Gastrocnemius medialis (tissue), 4 donors: Measurements from ENCODE around the gene GPR152. TPM values are rescaled to one million over a fixed set of nuclear protein-coding genes. Genes with fewer than 3 reads are reported as not detected.

Source experiments
- ATAC-seq, 2 donors: fragments of 150-250 bp; one replicate each; pipeline ENCODE4 v1.9.1; 2016
- DNase-seq, 2 donors: peaks; one replicate each; pipeline ENCODE4 v3.0.0-alpha.2; 2019
- H3K27ac ChIP-seq, 4 donors: fragments of 200-600 bp; sonication (generic); 1 replicate in 1 of 4; 2 replicates in 3 of 4; pipeline ENCODE4 v1.5.1; 2016 to 2018; ENCODE audit warnings: mild to moderate bottlenecking in 2 of 4, moderate library complexity in 1 of 4
- H3K27me3 ChIP-seq, 3 donors: fragments of 200-600 bp; sonication (generic) in 2 of 3; 1 replicate in 1 of 3; 2 replicates in 2 of 3; pipeline versions ENCODE4 v1.5.1 to v1.6.0; 2016 to 2019; ENCODE audit warnings: mild to moderate bottlenecking in 1 of 3, moderate library complexity in 1 of 3
- H3K36me3 ChIP-seq, 2 donors: fragments of 200-600 bp; sonication (generic) in 1 of 2; one replicate each; pipeline ENCODE4 v1.5.1; 2017 to 2018
- H3K4me1 ChIP-seq, 2 donors: fragments of 200-600 bp; sonication (generic) in 1 of 2; one replicate each; pipeline ENCODE4 v1.5.1; 2016 to 2017; ENCODE audit warnings: mild to moderate bottlenecking in 2 of 2
- H3K4me3 ChIP-seq, 4 donors: fragments of 200-600 bp; sonication (generic) in 3 of 4; 1 replicate in 1 of 4; 2 replicates in 3 of 4; pipeline ENCODE4 v1.5.1; 2016 to 2019; ENCODE audit warnings: mild to moderate bottlenecking in 2 of 4
- H3K9me3 ChIP-seq, 3 donors: fragments of 200-600 bp; sonication (generic) in 2 of 3; 1 replicate in 1 of 3; 2 replicates in 2 of 3; pipeline ENCODE4 v1.5.1; 2016 to 2019
- CTCF ChIP-seq, 5 experiments: fragments of 450-650 bp in 3 of 5; fragments of 200-600 bp in 2 of 5; sonication (generic) in 2 of 5; IDR thresholded peaks in 4 of 5; conservative IDR thresholded peaks in 1 of 5; 1 replicate in 4 of 5; 2 replicates in 1 of 5; pipeline ENCODE4 v1.5.1; 2016 to 2019; ENCODE audit warnings: antibody characterized with exemption in 5 of 5, mild to moderate bottlenecking in 3 of 5, moderate library complexity in 3 of 5
- POLR2A ChIP-seq, 2 donors: fragments of 450-650 bp; IDR thresholded peaks; one replicate each; pipeline ENCODE4 v1.6.1; 2017; ENCODE audit warnings: antibody characterized with exemption in 2 of 2, mild to moderate bottlenecking in 2 of 2, moderate library complexity in 2 of 2
- in situ Hi-C, 4 donors: fragments of 200-750 bp; cut with MboI; loops; one replicate each; pipeline versions ENCODE4 v1.15.0 to v1.8.0; 2017; ENCODE audit warnings: low sequenced_read_pairs in 4 of 4
- intact Hi-C: fragments of 100-400 bp; cut with DNase I; formaldehyde crosslinking; loops from one replicate; pipeline ENCODE4 v1.15.1; 2023; ENCODE audit warnings: low total_unique reads
- total RNA-seq, 4 donors: library from RNA; depleted of rRNA; stranded (reverse); fragments of >200 nt; gene quantifications; one replicate each; pipeline versions ENCODE4 v1.1.0 to v1.2.3, GENCODE V29; 2016

The GPR152 gene
- total RNA-seq, 4 donors from 2014 or later, result not detected

- no peak overlapping the region for H3K27ac ChIP-seq
- H3K27me3 ChIP-seq, result no peaks in the 10 kb centered on the region
- H3K4me3 ChIP-seq, result no peak overlapping the region
- no peak for TF ChIP-seq POLR2A (IDR thresholded peaks at IDR 0.05)
- DNase-seq (no peak), ATAC-seq (no peak)
- H3K4me1 ChIP-seq, result no peaks in the 10 kb centered on the region
- H3K9me3 ChIP-seq, result no peaks in the 10 kb centered on the region
- intact Hi-C loops (no loop called here), in situ Hi-C loops (no loop called here)
- H3K36me3 ChIP-seq, result no peaks in the 10 kb centered on the region
Measured at GRCh38 chr11:67458266-67458665, 5.7 kb upstream of the GPR152 start.

- Histone ChIP-seq H3K4me1 (peaks cover 0 to 7% of the 10 kb centered on the region in 2 donors), H3K27me3 (no peaks in the 10 kb centered on the region), H3K9me3 (no peaks in the 10 kb centered on the region), H3K27ac (no peak overlapping the region), H3K36me3 (no peaks in the 10 kb centered on the region), H3K4me3 (no peak overlapping the region)
- in situ Hi-C loops, result no loop called here
- DNase-seq (no peak), ATAC-seq (no peak)
- intact Hi-C loops, result no loop called here
- TF ChIP-seq CTCF (IDR thresholded peaks at IDR 0.05 in 4 of 5, conservative IDR thresholded peaks at IDR 0.05 in 1 of 5), result no peak
- TF ChIP-seq POLR2A (IDR thresholded peaks at IDR 0.05), result no peak
Measured at GRCh38 chr11:67457453-67457852, 4.9 kb upstream of the GPR152 start.

GRCh38 chr11:67456068-67456705, 3.7 kb upstream of the GPR152 start:
- Histone ChIP-seq H3K9me3 (no peaks in the 10 kb centered on the region), H3K4me1 (peaks cover 0 to 12% of the 10 kb centered on the region in 2 donors), H3K36me3 (no peaks in the 10 kb centered on the region), H3K27me3 (no peaks in the 10 kb centered on the region), H3K4me3 (no peak overlapping the region), H3K27ac (no peak overlapping the region)
- in situ Hi-C loops (no loop called here), intact Hi-C loops (no loop called here)
- DNase-seq (no peak), ATAC-seq (no peak)
- no peak for TF ChIP-seq CTCF (IDR thresholded peaks at IDR 0.05 in 4 of 5, conservative IDR thresholded peaks at IDR 0.05 in 1 of 5)

GRCh38 chr11:67455054-67455453, 2.5 kb upstream of the GPR152 start, which contains the start of gene CABP4:
TSS of gene CABP4 (plus strand) at chr11:67455354. CDS start at chr11:67455424, 70 bp downstream.
- no peak for ATAC-seq
- Histone ChIP-seq H3K4me3 (no peak within 1 kb of the TSS), H3K27me3 (no peaks in the 10 kb centered on the region), H3K4me1 (peaks cover 0 to 12% of the 10 kb centered on the region in 2 donors), H3K9me3 (no peaks in the 10 kb centered on the region), H3K36me3 (no peaks in the 10 kb centered on the region), H3K27ac (no peak within 1 kb of the TSS)
- TF ChIP-seq CTCF (IDR thresholded peaks at IDR 0.05 in 4 of 5, conservative IDR thresholded peaks at IDR 0.05 in 1 of 5) (no peak), POLR2A (IDR thresholded peaks at IDR 0.05) (no peak)
- in situ Hi-C loops (no loop called here), intact Hi-C loops (no loop called here)
- no peak for DNase-seq

- Histone ChIP-seq H3K4me3 (no peak overlapping the region), H3K27ac (no peak overlapping the region), H3K4me1 (peaks cover 0 to 12% of the 10 kb centered on the region in 2 donors), H3K27me3 (no peaks in the 10 kb centered on the region), H3K36me3 (no peaks in the 10 kb centered on the region), H3K9me3 (no peaks in the 10 kb centered on the region)
- TF ChIP-seq POLR2A (IDR thresholded peaks at IDR 0.05) (no peak), CTCF (IDR thresholded peaks at IDR 0.05 in 4 of 5, conservative IDR thresholded peaks at IDR 0.05 in 1 of 5) (no peak)
- in situ Hi-C loops, result no loop called here
- DNase-seq (no peak), ATAC-seq (no peak)
- intact Hi-C loops, result no loop called here
Measured at GRCh38 chr11:67453816-67454732, 1.5 kb upstream of the GPR152 start.
